Neural cell (in vitro differentiated cells): ENCODE results near the gene PDE10A.

ENCODE experiments used
- EZH2 ChIP-seq: fragments of 200-600, 300-800 bp; shearing (Covaris generic), sonication (generic); IDR thresholded peaks from 2 replicates; pipeline ENCODE4 v1.6.1; 2014; ENCODE audit warnings: antibody characterized with exemption, low read length, borderline replicate concordance, mild to moderate bottlenecking; ENCODE audit not compliant: insufficient read depth, poor library complexity, severe bottlenecking
- POLR2AphosphoS5 ChIP-seq: IDR thresholded peaks from 2 replicates; pipeline ENCODE4 v1.6.1; 2012
- RAD21 ChIP-seq: fragments of 450-650 bp; conservative IDR thresholded peaks from 2 replicates; pipeline ENCODE4 v1.6.1; 2014; ENCODE audit warnings: antibody characterized with exemption, mild to moderate bottlenecking, moderate library complexity
- TF ChIP-seq, protein P1 (sequence below): fragments of 450-650 bp; IDR thresholded peaks from 2 replicates; pipeline ENCODE4 v1.5.1; 2014; ENCODE audit warnings: antibody characterized with exemption, mild to moderate bottlenecking, moderate library complexity; ENCODE audit not compliant: poor library complexity, severe bottlenecking

DNA sequence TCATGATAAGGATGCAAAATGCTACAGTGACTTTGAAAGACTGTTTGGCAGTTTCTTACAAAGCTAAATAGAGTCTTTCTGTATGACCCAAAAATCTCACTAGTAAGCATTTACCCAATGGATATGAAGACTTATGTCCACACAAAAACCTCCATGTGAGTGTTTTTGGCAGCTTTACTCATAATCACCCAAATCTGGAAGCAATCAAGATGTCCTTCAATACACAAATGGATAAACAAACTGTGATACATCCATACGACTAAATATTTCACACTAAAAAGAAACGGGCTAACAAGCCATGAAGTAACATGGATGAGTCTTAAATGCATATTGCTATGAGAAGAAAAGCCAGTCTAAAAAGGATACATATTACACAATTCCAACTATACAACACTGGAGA lies 117.2 kb downstream of the PDE10A start:
- TF ChIP-seq, protein P1, sequence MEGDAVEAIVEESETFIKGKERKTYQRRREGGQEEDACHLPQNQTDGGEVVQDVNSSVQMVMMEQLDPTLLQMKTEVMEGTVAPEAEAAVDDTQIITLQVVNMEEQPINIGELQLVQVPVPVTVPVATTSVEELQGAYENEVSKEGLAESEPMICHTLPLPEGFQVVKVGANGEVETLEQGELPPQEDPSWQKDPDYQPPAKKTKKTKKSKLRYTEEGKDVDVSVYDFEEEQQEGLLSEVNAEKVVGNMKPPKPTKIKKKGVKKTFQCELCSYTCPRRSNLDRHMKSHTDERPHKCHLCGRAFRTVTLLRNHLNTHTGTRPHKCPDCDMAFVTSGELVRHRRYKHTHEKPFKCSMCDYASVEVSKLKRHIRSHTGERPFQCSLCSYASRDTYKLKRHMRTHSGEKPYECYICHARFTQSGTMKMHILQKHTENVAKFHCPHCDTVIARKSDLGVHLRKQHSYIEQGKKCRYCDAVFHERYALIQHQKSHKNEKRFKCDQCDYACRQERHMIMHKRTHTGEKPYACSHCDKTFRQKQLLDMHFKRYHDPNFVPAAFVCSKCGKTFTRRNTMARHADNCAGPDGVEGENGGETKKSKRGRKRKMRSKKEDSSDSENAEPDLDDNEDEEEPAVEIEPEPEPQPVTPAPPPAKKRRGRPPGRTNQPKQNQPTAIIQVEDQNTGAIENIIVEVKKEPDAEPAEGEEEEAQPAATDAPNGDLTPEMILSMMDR: no peak
- TF ChIP-seq EZH2 (no peak), RAD21 (no peak), POLR2AphosphoS5 (no peak)
